ENCODE results near the gene ADAMTS14.

DNA sequence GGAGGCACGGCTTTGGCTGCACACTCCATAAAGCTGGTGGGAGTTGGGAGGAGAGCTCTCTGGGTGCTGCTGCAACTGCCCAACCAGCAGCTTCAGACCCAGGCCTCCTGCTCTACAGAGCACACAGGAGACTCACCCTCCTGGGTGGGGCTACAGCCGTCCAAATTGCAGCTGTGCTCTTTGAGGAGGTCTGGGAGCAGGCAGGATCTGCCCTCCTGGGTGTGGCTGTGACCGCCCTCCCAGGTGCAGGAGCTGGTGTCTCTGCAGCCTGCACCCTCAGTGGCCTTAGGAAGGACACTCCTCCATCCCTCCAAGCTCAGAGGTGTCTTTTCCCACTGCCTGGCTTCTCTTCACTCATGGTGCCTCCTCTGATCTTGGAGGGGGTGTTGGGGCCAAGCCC is 49.8 kb upstream of the ADAMTS14 start:
- TF ChIP-seq, protein P1, sequence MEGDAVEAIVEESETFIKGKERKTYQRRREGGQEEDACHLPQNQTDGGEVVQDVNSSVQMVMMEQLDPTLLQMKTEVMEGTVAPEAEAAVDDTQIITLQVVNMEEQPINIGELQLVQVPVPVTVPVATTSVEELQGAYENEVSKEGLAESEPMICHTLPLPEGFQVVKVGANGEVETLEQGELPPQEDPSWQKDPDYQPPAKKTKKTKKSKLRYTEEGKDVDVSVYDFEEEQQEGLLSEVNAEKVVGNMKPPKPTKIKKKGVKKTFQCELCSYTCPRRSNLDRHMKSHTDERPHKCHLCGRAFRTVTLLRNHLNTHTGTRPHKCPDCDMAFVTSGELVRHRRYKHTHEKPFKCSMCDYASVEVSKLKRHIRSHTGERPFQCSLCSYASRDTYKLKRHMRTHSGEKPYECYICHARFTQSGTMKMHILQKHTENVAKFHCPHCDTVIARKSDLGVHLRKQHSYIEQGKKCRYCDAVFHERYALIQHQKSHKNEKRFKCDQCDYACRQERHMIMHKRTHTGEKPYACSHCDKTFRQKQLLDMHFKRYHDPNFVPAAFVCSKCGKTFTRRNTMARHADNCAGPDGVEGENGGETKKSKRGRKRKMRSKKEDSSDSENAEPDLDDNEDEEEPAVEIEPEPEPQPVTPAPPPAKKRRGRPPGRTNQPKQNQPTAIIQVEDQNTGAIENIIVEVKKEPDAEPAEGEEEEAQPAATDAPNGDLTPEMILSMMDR (IDR thresholded peaks at IDR 0.05): no peak
- no peak for TF ChIP-seq POLR2A (IDR thresholded peaks at IDR 0.05)

Measured in body of pancreas (tissue), 4 donors.